Activated CD8-positive, alpha-beta memory T cell treated with anti-CD3 and anti-CD28 coated beads, Interleukin-2, amount 50 U/mL, for 24 hours (primary cell): Measurements from ENCODE around the gene GALNT15.

Experiments used
- DNase-seq: peaks from one replicate; pipeline ENCODE4 v3.0.0-alpha.2; 2020; ENCODE audit errors: extremely low read depth

The GALNT15 gene

GRCh38 chr3:16186565-16186964 lies 12.1 kb downstream of the GALNT15 start:
- DNase-seq, result no peak

- no peak for DNase-seq
Observed at GRCh38 chr3:16187213-16187790, 12.8 kb downstream of the GALNT15 start.

GRCh38 chr3:16188071-16188470 lies 13.6 kb downstream of the GALNT15 start:
- no peak for DNase-seq

DNA sequence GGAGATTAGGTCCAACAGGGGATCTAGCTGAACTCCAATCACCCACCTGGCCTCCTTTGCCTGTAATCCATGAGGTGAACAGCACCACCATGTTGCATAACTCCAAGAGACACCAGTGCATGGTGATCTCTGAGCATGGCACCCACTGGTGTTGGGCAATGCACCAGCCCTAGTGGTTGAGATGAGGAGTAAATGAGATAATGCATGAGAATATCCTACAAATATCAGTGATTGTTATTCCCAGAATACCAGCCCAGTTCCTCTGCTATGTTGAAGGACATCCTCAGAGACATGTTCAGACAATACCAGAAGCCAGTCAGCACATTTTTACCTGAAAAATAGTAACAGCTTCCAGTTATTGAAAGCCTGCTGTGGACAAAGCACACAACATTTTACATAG lies 14.7 kb downstream of the GALNT15 start:
- DNase-seq, result no peak

DNA sequence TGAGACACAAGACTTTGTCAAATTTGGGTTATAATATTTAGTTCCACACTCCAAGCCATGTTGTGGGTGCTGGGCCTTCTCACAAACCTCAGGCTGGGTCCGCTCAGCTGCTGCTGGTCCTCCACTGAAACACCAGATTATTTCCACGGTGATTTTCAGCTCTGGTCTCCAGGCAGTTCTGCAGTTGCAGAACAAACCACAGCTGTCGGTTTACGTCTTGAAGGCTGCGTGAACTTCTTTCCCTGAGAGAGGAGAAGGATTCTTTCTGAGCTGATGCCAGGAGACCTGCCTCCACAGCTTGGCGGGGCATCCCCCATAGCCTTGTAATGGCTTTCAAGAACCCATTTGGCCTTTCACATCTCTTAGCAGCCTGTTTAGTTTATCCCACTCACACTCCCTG lies 16.2 kb downstream of the GALNT15 start:
- no peak for DNase-seq

DNA sequence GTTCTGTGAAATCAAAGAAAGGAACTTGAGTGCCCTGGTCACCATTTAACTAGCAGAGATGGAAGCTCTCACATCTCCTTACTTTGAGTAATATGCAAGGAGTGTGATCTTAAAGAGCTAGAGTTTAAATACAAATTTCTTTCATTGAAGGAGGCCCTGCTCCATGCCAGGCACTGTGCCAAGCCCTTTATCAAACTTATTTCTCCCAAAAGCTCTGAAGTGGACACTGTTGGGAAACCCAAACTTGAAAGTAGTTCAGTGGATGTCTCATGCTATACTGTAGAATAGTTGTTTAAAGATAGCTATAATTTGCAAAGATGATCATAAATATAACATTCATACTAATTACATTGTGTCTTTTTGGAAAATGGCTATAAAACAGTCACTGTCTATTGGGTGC lies 17.1 kb downstream of the GALNT15 start:
- DNase-seq, result no peak

- no peak for DNase-seq
Observed at GRCh38 chr3:16192176-16192811, 17.8 kb downstream of the GALNT15 start.

GRCh38 chr3:16198427-16198826 lies 23.9 kb downstream of the GALNT15 start:
- DNase-seq, result no peak

GRCh38 chr3:16199769-16200168 lies 25.3 kb downstream of the GALNT15 start:
- DNase-seq, result no peak

DNA sequence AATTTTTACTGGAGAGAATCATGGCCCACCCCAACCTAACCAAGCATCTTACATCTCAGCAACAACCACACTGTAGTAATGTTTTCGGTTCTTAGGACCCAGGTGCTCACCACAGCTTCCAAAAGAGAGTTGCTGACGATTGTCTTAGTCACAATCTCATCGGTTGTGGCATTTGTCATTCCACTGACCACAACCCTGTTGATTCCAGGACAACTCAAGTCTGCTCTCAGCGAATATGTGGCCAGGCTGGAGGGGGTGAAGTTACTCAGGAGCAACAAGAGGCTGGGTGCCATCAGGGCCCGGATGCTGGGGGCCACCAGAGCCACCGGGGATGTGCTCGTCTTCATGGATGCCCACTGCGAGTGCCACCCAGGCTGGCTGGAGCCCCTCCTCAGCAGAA lies 25.9 kb downstream of the GALNT15 start:
- DNase-seq, result no peak

GRCh38 chr3:16203031-16203430 lies 28.6 kb downstream of the GALNT15 start:
- no peak for DNase-seq

DNA sequence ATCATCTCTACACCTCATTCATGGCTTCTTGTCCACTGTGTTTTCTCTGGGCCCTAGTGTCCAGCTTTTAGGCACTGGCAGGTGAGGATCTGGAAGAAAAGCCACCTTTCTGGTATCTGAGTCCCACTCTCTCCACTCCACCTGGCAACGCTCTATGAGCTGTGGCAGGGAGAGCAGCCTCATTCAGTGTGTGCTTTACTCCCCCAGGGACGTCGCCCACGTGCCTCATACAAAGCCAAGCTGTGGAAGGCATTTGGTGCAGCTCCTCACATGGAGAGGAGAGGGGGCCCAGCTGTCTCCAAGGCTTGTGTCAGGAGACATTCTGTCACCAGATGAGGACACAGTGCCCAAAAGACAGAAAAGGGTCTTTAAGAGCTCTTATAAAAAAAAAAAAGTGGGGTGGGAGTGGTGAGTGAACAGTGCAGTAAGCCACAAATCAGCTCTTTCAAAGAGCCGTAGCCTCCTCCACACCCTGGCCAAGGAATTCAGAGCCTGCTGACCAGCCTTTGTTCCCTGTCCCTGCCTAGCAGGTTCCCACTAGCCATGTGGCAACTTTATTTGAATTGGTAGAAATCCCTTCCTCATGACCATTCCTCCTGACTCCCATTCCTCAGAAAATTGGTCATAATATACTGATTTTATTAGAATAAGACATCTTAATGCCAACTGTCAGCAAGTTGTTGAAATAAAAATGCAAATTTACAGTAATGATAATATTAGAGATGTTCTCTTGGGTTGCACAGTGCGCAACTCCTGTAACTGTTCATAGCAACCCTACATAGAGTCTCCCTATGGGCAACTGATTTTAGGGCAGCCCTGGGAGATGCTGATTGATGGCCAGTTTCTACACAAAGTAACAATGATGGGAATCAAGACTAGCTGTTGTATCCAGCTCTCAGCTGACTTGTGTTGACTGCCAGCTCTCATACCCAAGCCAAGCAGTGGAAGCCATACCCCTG lies 29.5 kb downstream of the GALNT15 start:
- no peak for DNase-seq

DNA sequence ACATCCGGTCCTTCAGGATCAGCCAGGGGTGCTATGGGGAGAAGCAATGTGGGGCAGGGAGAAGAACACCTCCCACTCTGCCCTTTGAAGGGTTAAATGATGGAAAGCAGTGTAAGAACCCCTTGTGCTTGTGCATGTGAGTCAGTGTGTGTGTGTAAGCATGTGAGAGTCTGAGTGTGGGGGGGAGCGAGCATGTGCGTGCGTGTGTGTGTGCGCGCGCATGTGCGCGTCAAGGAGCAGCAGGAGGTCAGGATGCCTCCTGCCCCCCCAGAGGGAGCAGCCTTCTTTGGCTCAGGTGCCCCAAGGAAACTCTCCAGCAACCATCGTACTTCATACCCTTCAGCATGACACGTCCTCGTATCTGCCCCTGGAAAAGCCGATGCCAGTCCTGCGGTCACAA lies 30.3 kb downstream of the GALNT15 start:
- no peak for DNase-seq

GRCh38 chr3:16205156-16205870 lies 30.8 kb downstream of the GALNT15 start:
- no peak for DNase-seq

DNA sequence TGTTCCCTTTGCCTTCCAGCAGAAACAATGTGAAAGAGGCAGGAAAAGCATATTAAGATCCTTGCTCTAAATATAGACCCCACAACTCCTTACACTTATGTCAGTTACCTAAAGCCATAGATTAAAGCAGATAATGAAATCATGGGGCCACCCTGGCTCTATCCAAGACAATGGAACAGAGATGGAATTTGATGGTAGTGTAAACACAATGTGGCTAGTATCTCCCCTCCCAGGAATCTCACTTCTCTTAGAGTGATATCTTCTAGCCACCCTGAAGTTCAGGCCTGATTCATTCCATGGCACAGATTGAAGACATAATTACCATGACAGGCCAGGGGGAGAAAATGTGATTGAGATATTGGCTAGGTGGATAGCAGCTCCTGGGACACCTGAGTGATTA lies 32.6 kb downstream of the GALNT15 start:
- DNase-seq, result no peak

- no peak for DNase-seq
Observed at GRCh38 chr3:16211176-16211904, 36.9 kb downstream of the GALNT15 start.

DNA sequence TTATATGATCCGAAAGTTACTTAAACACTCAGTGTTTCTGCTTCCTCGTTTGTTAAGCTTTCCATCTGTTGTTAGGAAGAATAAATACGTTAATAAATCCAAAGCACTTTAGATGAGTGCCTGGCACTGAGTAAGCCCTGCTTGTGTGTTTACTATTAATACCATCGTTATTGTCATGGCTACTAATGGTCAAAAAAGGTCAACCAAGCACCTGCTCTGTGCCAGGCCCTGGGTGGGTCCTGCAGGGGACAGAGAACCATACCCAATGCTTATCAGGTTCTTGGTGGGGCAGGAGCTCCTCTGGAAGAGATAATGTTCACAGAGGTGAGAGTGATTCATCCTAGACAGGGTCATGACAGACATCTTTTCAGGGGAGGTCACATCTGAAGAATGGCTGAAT lies 39.9 kb downstream of the GALNT15 start:
- DNase-seq, result no peak

DNA sequence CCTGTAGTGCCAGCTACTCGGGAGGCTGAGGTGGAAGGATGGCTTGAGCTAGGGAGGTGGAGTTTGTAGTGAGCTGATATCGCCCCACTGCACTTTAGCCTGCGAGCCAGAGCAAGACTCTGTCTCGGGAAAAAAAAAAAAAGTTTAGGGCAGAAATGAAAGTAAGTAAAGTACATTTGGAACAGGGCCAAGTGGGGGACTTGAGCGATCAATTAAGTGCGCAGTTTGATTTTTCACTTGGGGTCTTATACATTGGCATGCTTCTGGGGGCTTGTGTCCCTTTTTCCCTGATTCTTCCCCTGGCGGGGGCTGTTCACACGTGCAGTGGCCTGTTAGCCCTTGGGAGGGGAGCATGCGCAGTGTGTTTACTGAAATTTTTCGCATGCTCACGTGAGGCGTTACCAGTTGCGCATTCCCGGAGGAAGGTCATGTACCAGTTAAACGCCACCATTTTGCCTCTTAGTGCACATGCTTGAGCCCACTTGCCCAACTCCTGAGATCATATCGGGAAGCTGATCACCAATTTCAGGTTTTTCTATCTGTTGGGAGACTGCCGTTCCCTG lies 42.0 kb downstream of the GALNT15 start:
- no peak for DNase-seq

- DNase-seq, result no peak
Observed at GRCh38 chr3:16219777-16220176, 45.3 kb downstream of the GALNT15 start.

GRCh38 chr3:16221990-16222389 lies 47.5 kb downstream of the GALNT15 start:
- no peak for DNase-seq

- DNase-seq, result no peak
Observed at GRCh38 chr3:16222547-16222946, 48.1 kb downstream of the GALNT15 start.
